Keratinocyte (primary cell): Measurements from ENCODE around the gene GSTA3. TPM values are rescaled to one million over a fixed set of nuclear protein-coding genes. Genes with fewer than 3 reads are reported as not detected.
A peak's percentile ranks its signal among the peaks of the same experiment; 100 is the strongest.

ENCODE experiments used
- DNase-seq: peaks from one replicate; pipeline ENCODE4 v3.0.0-alpha.2; 2011; ENCODE audit warnings: low read depth, missing footprints, low spot score
- FAIRE-seq: peaks from 2 replicates; lab custom pipeline; 2011; peaks lifted over from hg19 to GRCh38; lab: Jason Lieb, UNC
- H2AFZ ChIP-seq: 2 replicates; pipeline ENCODE4 v1.6.0; 2012; ENCODE audit warnings: low read length, control low read depth, inconsistent platforms; ENCODE audit not compliant: control insufficient read depth
- H3K27ac ChIP-seq: 2 replicates; pipeline ENCODE4 v1.5.1; 2011; ENCODE audit warnings: low read length; ENCODE audit not compliant: control insufficient read depth, insufficient read depth
- H3K27me3 ChIP-seq: 3 replicates; pipeline ENCODE4 v1.6.0; 2011; ENCODE audit warnings: low read length; ENCODE audit not compliant: control insufficient read depth, insufficient read depth; ENCODE audit errors: extremely low read depth
- H3K36me3 ChIP-seq, 2 experiments: 2 replicates in 1 of 2; 3 replicates in 1 of 2; pipeline ENCODE4 v1.5.1; 2011; ENCODE audit warnings: low read length in 2 of 2, mild to moderate bottlenecking in 1 of 2; ENCODE audit not compliant: control insufficient read depth in 2 of 2, insufficient read depth in 2 of 2; ENCODE audit errors: extremely low read depth in 1 of 2
- H3K4me1 ChIP-seq: 3 replicates; pipeline ENCODE4 v1.5.1; 2011; ENCODE audit warnings: low read length; ENCODE audit not compliant: control insufficient read depth, insufficient read depth; ENCODE audit errors: extremely low read depth
- H3K4me2 ChIP-seq: 3 replicates; pipeline ENCODE4 v1.6.0; 2011; ENCODE audit warnings: low read depth, low read length; ENCODE audit not compliant: control insufficient read depth, insufficient read depth; ENCODE audit errors: extremely low read depth
- H3K4me3 ChIP-seq, 3 experiments: fragments of 200-600 bp in 1 of 3; sonication (generic) in 1 of 3; 2 replicates in 2 of 3; 3 replicates in 1 of 3; pipeline ENCODE4 v1.5.1; 2011 to 2016; ENCODE audit warnings: low read length in 3 of 3, mild to moderate bottlenecking in 3 of 3, control low read depth in 2 of 3, inconsistent platforms in 1 of 3, low read depth in 1 of 3, mixed read lengths in 1 of 3, mixed run types in 1 of 3, moderate library complexity in 1 of 3; ENCODE audit not compliant: control insufficient read depth in 2 of 3, insufficient read depth in 2 of 3; ENCODE audit errors: extremely low read depth in 1 of 3
- H3K79me2 ChIP-seq: 2 replicates; pipeline ENCODE4 v1.6.0; 2012; ENCODE audit warnings: low read length; ENCODE audit not compliant: control insufficient read depth, insufficient read depth
- H3K9ac ChIP-seq: 3 replicates; pipeline ENCODE4 v1.6.0; 2011; ENCODE audit warnings: low read length; ENCODE audit not compliant: control insufficient read depth, insufficient read depth; ENCODE audit errors: extremely low read depth
- H3K9me1 ChIP-seq: 3 replicates; pipeline ENCODE4 v1.6.0; 2011; ENCODE audit warnings: low read length; ENCODE audit not compliant: control insufficient read depth, insufficient read depth; ENCODE audit errors: extremely low read depth
- H3K9me3 ChIP-seq: 2 replicates; pipeline ENCODE4 v1.5.1; 2012; ENCODE audit warnings: low read depth, low read length; ENCODE audit not compliant: control insufficient read depth
- H4K20me1 ChIP-seq: 3 replicates; pipeline ENCODE4 v1.6.0; 2011; ENCODE audit warnings: low read length; ENCODE audit not compliant: control insufficient read depth, insufficient read depth; ENCODE audit errors: extremely low read depth
- EZH2 ChIP-seq: IDR thresholded peaks from one replicate; pipeline ENCODE4 v1.6.1; 2012; ENCODE audit warnings: inconsistent platforms, mild to moderate bottlenecking, low read length, moderate library complexity
- dilution Hi-C: fragments of 300-500 bp; cut with MboI; formaldehyde crosslinking; loops from one replicate; pipeline ENCODE4 v1.7.0; 2020; ENCODE audit warnings: low sequenced_read_pairs; ENCODE audit not compliant: extremely low pct_ligation_motif_present
- polyA plus RNA-seq, 5 experiments: library from polyadenylated mRNA; depleted of rRNA in 3 of 5; stranded (reverse) in 3 of 5; stranded (forward) in 1 of 5; unstranded in 1 of 5; fragments of >200 nt; gene quantifications; 1 replicate in 1 of 5; 2 replicates in 3 of 5; 3 replicates in 1 of 5; pipeline versions ENCODE4 v1.2.1 to v1.2.3, GENCODE V29; 2011 to 2012; ENCODE audit warnings: missing spikeins in 2 of 5, low read depth in 1 of 5, low replicate concordance in 1 of 5
- TF ChIP-seq, protein P1 (sequence below), 3 experiments: IDR thresholded peaks in 1 of 3; conservative IDR thresholded peaks in 1 of 3; optimal IDR thresholded peaks in 1 of 3; 2 replicates in 2 of 3; 3 replicates in 1 of 3; pipeline versions ENCODE3 to v1.5.1; 2011; ENCODE audit warnings: low read length in 3 of 3, mild to moderate bottlenecking in 3 of 3, moderate library complexity in 2 of 3, control low read depth in 1 of 3, inconsistent platforms in 1 of 3; ENCODE audit not compliant: insufficient read depth in 2 of 3; ENCODE audit errors: extremely low read depth in 1 of 3

Gene GSTA3
- polyA plus RNA-seq, 1 donor (not counting 4 experiments of a cell fraction or from before 2014, with no cell fraction given): not detected

GRCh38 chr6:52881662-52881995 lies 27.9 kb downstream of the GSTA3 start:
- Histone ChIP-seq H3K27ac (no peak overlapping the region), H3K4me1 (peaks cover 7% of the 10 kb centered on the region), H3K9me1 (no peaks in the 10 kb centered on the region), H3K79me2 (no peaks in the 10 kb centered on the region), H4K20me1 (no peaks in the 10 kb centered on the region), H2AFZ (no peak overlapping the region), H3K9me3 (no peaks in the 10 kb centered on the region), H3K4me2 (peak overlapping the region; percentile 100), H3K36me3 (no peaks in the 10 kb centered on the region), H3K27me3 (peaks cover 26% of the 10 kb centered on the region), H3K4me3 (no peak overlapping the region), H3K9ac (no peak overlapping the region)
- TF ChIP-seq, protein P1, sequence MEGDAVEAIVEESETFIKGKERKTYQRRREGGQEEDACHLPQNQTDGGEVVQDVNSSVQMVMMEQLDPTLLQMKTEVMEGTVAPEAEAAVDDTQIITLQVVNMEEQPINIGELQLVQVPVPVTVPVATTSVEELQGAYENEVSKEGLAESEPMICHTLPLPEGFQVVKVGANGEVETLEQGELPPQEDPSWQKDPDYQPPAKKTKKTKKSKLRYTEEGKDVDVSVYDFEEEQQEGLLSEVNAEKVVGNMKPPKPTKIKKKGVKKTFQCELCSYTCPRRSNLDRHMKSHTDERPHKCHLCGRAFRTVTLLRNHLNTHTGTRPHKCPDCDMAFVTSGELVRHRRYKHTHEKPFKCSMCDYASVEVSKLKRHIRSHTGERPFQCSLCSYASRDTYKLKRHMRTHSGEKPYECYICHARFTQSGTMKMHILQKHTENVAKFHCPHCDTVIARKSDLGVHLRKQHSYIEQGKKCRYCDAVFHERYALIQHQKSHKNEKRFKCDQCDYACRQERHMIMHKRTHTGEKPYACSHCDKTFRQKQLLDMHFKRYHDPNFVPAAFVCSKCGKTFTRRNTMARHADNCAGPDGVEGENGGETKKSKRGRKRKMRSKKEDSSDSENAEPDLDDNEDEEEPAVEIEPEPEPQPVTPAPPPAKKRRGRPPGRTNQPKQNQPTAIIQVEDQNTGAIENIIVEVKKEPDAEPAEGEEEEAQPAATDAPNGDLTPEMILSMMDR (optimal IDR thresholded peaks at IDR 0.05 in 1 of 3, IDR thresholded peaks at IDR 0.05 in 1 of 3, conservative IDR thresholded peaks at IDR 0.05 in 1 of 3; ENCODE audit: extremely low read depth in 1 of 3, insufficient read depth in 2 of 3, low read length in 3 of 3): no peak
- no peak for TF ChIP-seq EZH2
- no peak for FAIRE-seq
- DNase-seq: no peak
- dilution Hi-C loops: no loop called here

DNA sequence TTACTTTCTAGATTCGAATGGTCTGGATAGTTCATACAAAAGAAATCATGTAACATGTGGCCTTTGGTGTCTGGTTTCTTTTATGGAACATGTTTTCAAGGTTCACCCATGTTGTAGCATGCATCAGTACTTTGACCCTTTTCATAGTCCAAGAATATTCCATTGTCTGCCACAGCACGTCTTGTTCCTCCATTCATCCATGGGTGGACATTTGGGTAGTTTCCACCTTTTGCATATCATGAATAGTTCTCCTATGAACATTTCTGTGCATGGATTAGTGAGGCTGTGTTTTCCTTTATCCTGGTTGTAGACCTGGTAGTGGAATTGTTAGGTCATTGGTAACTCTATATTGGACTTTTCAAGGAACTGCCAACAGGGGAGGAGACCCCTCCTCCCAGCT lies 31.7 kb downstream of the GSTA3 start:
- FAIRE-seq (no peak), DNase-seq (no peak)
- peaks cover 56% of the 10 kb centered on the region for H3K27me3 ChIP-seq
- H3K27ac ChIP-seq: no peak overlapping the region
- H3K9ac ChIP-seq: no peak overlapping the region
- no peaks in the 10 kb centered on the region for H3K9me1 ChIP-seq
- H3K36me3 ChIP-seq: no peaks in the 10 kb centered on the region
- no peaks in the 10 kb centered on the region for H3K9me3 ChIP-seq
- no peaks in the 10 kb centered on the region for H4K20me1 ChIP-seq
- H3K4me1 ChIP-seq: peaks cover 7% of the 10 kb centered on the region
- no peak overlapping the region for H2AFZ ChIP-seq
- dilution Hi-C loops: no loop called here
- TF ChIP-seq, protein P1 (optimal IDR thresholded peaks at IDR 0.05 in 1 of 3, IDR thresholded peaks at IDR 0.05 in 1 of 3, conservative IDR thresholded peaks at IDR 0.05 in 1 of 3; ENCODE audit: extremely low read depth in 1 of 3, insufficient read depth in 2 of 3, low read length in 3 of 3): no peak
- no peak for TF ChIP-seq EZH2
- H3K79me2 ChIP-seq: no peaks in the 10 kb centered on the region
- no peak overlapping the region for H3K4me3 ChIP-seq
- no peak overlapping the region for H3K4me2 ChIP-seq
